GM12892 (cell line): ENCODE measurements around the gene ISM2.

ENCODE experiments used
- POLR2A ChIP-seq: IDR thresholded peaks from 2 replicates; pipeline ENCODE4 v1.6.1; 2011; ENCODE audit warnings: low read depth, low read length, control low read depth
- POLR2AphosphoS5 ChIP-seq: IDR thresholded peaks from 2 replicates; pipeline ENCODE4 v1.6.1; 2011; ENCODE audit warnings: low read depth, low read length, control low read depth

DNA sequence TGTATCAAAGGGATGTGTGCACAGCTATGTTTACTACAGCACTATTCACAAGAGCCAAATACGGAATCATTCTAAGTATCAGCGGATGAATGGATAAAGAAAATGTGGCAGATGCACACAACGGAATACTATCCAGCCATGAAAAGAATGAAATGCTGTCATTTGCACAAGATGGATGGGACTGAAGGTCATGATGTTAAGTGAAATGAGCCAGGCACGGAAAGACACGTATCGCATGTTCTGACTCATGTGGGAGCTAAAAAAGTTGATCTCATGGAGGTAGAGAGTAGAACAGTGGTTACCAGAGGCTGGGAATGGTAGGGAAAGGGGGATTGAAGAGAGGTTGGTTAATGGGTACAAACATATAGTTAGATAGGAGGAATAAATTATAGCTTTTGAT lies 25.9 kb upstream of the ISM2 start:
- TF ChIP-seq POLR2AphosphoS5 (no peak), POLR2A (no peak)
